ENCODE measurements around the gene TMEM11. TPM values are rescaled to one million over a fixed set of nuclear protein-coding genes. Genes with fewer than 3 reads are reported as not detected.

The TMEM11 gene
- total RNA-seq, 1 experiment from 2014 or later: 33.5 TPM

DNA sequence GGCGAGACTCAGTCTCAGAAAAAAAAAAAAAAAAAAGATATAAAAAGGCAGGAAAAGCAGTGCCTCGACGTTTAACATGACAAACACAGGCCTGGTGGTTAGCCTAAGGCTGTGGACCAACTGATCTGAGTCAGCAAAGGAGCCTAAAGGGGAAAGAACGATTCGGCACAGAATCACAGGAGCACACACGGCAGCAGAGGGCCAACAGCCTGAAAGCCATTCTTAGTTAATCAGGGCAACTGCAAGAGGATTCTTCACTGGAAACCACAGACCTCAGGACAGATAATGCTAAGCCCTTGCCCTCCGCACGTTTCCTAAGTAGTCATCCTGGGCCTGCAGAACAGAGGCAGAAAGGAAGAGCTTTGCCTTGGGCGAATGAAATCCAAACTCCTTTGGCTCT is 14.7 kb downstream of the TMEM11 start:
- DNase-seq (ENCODE audit: unreplicated experiment): no peak

DNA sequence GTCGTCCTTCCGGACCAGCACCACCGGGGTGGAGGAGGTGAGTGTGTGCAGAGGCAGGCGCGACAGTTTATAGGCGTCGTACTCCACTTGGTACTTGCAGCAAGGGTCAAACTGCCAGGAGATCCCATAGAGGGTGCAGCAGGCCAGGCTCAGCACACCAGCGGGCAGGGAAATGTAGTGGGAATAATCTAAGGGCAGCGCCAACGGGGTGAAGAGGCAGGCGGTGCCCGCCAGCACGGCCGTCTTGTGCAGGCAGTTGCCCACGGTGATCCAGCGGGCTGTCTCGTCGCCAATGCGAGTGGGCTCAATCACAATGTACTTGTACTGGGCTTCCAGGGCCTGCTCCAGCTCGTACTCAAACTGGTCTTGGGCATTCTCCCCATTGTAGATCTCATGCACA is 15.6 kb downstream of the TMEM11 start:
- POLR2A ChIA-PET: no interaction called here

More for the DNA sequence above, 14.7 kb downstream of the TMEM11 start:
- no peaks in the 10 kb centered on the region for H3K27me3 Mint-ChIP-seq (ENCODE audit: insufficient read depth, unreplicated experiment)
- no peak overlapping the region for H3K27ac Mint-ChIP-seq (ENCODE audit: low read depth, unreplicated experiment)
- CTCF ChIA-PET: interaction anchor here (0.6 to 1.1 kb wide), 2 partner anchors 12 to 116 kb away, joined by 3 to 4 read pairs; no protein-coding TSS in a partner anchor
- H3K4me1 Mint-ChIP-seq (ENCODE audit: insufficient read depth, unreplicated experiment): peaks cover 4% of the 10 kb centered on the region
- POLR2A ChIA-PET: no interaction called here
- no peak overlapping the region for H3K4me3 Mint-ChIP-seq (ENCODE audit: unreplicated experiment)
- peaks cover 31% of the 10 kb centered on the region for H3K36me3 Mint-ChIP-seq (ENCODE audit: insufficient read depth, unreplicated experiment)
- H3K9me3 Mint-ChIP-seq (ENCODE audit: unreplicated experiment): no peaks in the 10 kb centered on the region
- BruUV-seq (replicated peaks): no TSS peak
- TF ChIP-seq CTCF (IDR thresholded peaks at IDR 0.05; ENCODE audit: unreplicated experiment): no peak
- intact Hi-C loops (cut with micrococcal nuclease): no loop called here

GRCh38 chr17:21196126-21196525 is 17.8 kb downstream of the TMEM11 start:
- Mint-ChIP-seq H3K9me3 (ENCODE audit: unreplicated experiment) (no peaks in the 10 kb centered on the region), H3K27ac (ENCODE audit: low read depth, unreplicated experiment) (no peak overlapping the region), H3K4me3 (ENCODE audit: unreplicated experiment) (no peak overlapping the region), H3K27me3 (ENCODE audit: insufficient read depth, unreplicated experiment) (no peaks in the 10 kb centered on the region), H3K4me1 (ENCODE audit: insufficient read depth, unreplicated experiment) (peaks cover 4% of the 10 kb centered on the region), H3K36me3 (ENCODE audit: insufficient read depth, unreplicated experiment) (peaks cover 40% of the 10 kb centered on the region)
- ChIA-PET POLR2A (no interaction called here), CTCF (interaction anchor here (1.1 kb wide), 1 partner anchor 84 kb away, joined by 3 read pairs; no protein-coding TSS in a partner anchor)
- TF ChIP-seq CTCF (IDR thresholded peaks at IDR 0.05; ENCODE audit: unreplicated experiment): no peak
- no peak for DNase-seq (ENCODE audit: unreplicated experiment)
- BruUV-seq (replicated peaks): no TSS peak
- intact Hi-C loops (cut with micrococcal nuclease): no loop called here

More for the DNA sequence above, 15.6 kb downstream of the TMEM11 start:
- peaks cover 33% of the 10 kb centered on the region for H3K36me3 Mint-ChIP-seq (ENCODE audit: insufficient read depth, unreplicated experiment)
- H3K4me1 Mint-ChIP-seq (ENCODE audit: insufficient read depth, unreplicated experiment): peaks cover 4% of the 10 kb centered on the region
- no peak for DNase-seq (ENCODE audit: unreplicated experiment)
- CTCF ChIA-PET: interaction anchor here (1.1 kb wide), 1 partner anchor 13 kb away, joined by 3 read pairs; no protein-coding TSS in a partner anchor
- intact Hi-C loops (cut with micrococcal nuclease): no loop called here
- BruUV-seq (replicated peaks): no TSS peak
- H3K27me3 Mint-ChIP-seq (ENCODE audit: insufficient read depth, unreplicated experiment): no peaks in the 10 kb centered on the region
- no peak overlapping the region for H3K4me3 Mint-ChIP-seq (ENCODE audit: unreplicated experiment)
- no peaks in the 10 kb centered on the region for H3K9me3 Mint-ChIP-seq (ENCODE audit: unreplicated experiment)
- H3K27ac Mint-ChIP-seq (ENCODE audit: low read depth, unreplicated experiment): no peak overlapping the region
- no peak for TF ChIP-seq CTCF (IDR thresholded peaks at IDR 0.05; ENCODE audit: unreplicated experiment)

GRCh38 chr17:21194703-21195102 is 19.3 kb downstream of the TMEM11 start:
- Mint-ChIP-seq H3K9me3 (ENCODE audit: unreplicated experiment) (no peaks in the 10 kb centered on the region), H3K27ac (ENCODE audit: low read depth, unreplicated experiment) (no peak overlapping the region), H3K36me3 (ENCODE audit: insufficient read depth, unreplicated experiment) (peaks cover 41% of the 10 kb centered on the region), H3K27me3 (ENCODE audit: insufficient read depth, unreplicated experiment) (no peaks in the 10 kb centered on the region), H3K4me3 (ENCODE audit: unreplicated experiment) (no peak overlapping the region), H3K4me1 (ENCODE audit: insufficient read depth, unreplicated experiment) (no peaks in the 10 kb centered on the region)
- CTCF ChIA-PET: interaction anchor here (0.7 to 1.1 kb wide), 3 partner anchors 45 to 201 kb away, joined by 3 to 4 read pairs (median 4); no protein-coding TSS in a partner anchor
- no peak for DNase-seq (ENCODE audit: unreplicated experiment)
- BruUV-seq (replicated peaks): no TSS peak
- intact Hi-C loops (cut with micrococcal nuclease): no loop called here
- POLR2A ChIA-PET: interaction anchor here (1.3 to 1.5 kb wide), 2 partner anchors 8 to 18 kb away, joined by 3 to 5 read pairs; no protein-coding TSS in a partner anchor
- TF ChIP-seq CTCF (IDR thresholded peaks at IDR 0.05; ENCODE audit: unreplicated experiment): no peak

All from MCF 10A (cell line).